HG03060 (cell line): Measurements from ENCODE around the gene ARHGEF19.

Experiments used
- ATAC-seq: cut with Tn5 transposase; IDR thresholded peaks from one replicate; pipeline ENCODE4 v1.9.1; 2021; ENCODE audit warnings: low read depth, moderate number of reproducible peaks; ENCODE audit not compliant: unreplicated experiment

ARHGEF19 gene

DNA sequence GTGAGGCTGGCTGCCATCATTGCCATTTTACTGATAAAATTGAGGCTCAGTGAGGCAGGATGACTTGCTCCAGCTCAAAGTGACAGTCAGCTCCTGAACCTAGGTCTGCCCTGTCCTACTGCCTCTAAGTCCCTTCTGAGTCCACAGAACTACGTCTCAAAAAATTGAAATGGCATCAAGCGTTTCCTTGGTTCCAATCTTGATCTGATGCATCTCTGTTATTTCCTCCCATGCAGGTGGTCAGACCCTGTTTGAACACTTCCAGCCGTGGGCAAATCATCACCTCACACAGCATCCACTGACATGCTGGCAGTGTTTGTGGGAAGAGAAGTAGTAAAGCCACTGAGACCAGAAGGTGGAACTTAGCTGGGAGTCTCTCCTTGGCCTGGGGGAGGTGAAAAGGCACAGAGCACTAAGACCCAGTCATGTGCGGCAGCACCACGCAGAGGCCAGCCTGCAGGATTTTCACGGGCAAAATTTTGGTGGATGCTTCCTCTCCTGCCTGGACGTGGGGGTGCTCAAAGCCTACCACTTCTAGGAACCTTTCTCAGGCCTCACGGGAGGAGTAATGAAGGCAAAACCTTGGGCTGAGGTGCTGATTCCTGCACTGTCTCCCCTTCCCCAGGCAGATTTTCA is 32.3 kb upstream of the ARHGEF19 start:
- ATAC-seq = no peak

DNA sequence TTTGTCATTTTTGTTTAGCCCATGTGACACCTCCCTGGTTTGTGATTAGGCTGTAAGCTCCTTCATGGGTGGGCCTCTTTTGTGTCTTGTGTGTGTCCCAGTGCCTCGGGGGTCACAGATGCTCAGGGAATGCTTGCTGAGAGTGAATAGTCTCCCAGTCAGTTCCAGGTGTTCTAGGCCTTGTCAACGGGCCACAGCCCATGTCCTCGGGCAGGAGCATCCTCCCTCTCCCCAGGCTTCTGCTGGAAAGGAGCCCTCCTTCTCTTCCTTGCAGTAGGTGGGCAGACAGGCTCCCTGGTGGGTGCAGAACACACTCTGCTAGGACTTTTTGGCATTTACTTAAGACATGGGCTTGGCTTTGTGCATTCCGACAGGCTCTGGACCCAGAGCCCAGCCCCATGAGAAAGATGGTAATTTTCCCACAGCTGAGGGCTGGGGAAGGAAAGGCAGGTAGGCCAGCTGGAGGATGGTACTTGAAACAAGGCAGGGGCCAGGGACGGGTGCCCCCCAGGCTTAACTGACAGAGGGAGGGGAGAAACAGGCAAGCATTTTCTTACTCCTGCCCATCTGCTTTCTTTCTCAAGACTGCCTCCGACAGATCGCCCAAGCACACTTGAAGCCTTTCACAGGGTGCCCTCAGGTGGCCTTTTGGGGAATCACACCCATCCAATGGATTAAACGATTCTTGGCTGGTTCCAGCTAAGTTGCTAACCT is 31.6 kb upstream of the ARHGEF19 start:
- ATAC-seq = no peak

DNA sequence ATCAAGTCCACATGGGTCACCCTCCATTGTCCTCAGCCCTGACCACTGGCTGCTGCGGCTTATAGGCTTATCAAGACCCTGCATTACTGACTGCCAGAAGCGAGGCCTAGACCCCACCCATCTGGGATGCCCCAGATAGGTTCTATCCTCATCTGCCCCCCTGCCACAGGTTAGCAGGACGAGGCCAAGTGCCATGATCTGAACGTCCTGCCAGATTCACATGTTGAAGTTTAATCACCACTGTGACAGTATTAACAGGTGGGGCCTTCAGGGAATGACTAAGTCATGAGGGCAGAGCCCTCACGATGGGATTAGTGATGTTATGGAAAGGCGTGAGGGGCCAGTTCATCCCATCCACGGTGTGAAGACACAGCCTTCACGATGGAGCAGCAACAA is 30.8 kb upstream of the ARHGEF19 start:
- ATAC-seq = no peak

DNA sequence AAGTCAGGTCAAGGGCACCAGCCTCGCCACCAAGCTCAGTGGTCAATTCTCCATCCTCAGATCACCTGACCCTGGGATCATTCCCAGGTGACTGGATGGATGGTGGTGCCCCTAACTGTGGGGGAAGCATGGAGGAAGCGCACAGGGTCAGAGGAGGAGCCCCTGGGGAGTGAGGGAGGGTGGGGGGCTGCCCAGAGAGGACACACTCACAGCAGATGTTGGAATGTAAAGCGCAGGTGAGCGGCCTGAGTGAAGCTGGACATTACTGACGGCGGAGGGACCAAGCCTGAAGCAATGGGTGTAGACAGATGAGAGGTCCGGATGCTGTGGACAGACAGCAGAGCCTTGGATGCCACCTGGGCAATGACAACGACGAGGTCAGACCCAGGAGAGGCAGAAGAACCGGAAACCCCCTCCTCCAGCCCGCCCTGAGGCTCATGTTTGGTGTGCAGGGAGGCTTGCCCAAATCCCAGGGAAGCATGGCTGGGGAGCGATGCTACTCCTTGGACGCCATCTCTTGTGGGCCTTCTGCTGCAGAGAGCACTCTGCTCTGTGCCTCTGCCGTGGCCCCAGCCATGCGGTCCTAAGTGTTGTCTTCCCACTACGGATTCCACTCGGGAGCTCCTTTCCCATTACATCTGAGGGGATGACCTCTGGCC is 30.2 kb upstream of the ARHGEF19 start:
- no peak for ATAC-seq

DNA sequence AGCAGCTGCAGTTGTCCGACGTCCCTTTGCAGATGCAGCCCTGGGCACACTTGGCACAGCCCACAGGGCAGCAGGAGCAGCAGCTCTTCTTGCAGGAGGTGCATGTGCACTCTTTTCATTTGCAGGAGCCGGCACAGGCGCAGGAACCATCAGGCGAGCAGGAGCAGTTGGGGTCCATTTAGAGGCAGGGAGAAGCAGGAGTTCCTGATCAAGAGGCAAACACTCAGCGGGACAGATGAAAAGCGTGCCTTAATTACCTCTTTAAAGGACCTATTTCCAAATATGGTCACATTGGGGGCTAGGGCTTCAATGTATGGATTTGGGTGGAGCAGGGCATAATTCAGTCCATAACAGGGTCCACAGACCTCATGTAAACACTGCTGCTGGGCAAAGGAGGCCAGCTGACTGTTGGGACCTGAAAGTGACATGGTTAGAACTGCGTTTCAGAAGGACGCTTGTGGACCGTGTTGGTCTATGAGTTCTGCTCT is 28.8 kb upstream of the ARHGEF19 start:
- no peak for ATAC-seq

DNA sequence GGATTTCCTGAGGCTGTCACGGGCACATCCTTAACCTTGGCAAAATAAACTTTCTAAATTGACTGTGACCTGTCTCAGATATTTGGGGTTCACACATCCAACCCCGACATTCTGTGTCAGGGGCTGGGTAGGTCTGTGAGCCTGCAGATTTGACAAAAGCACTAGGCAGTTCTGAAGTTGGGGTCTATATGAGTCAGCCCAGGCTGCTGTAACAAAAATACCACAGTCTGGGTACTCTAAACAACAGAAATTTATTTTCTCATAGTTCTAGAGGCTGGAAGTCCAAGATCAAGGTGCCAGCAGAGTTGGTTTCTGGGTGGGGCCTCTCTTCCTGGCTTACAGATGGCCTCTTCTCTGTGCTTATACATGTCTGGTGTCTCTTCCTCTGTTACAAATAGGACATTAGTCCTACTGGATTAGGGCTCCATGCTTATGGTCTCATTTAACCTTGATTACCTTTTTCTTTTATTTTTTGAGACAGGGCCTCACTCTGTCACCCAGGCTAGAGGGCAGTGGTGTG is 27.6 kb upstream of the ARHGEF19 start:
- ATAC-seq = no peak

DNA sequence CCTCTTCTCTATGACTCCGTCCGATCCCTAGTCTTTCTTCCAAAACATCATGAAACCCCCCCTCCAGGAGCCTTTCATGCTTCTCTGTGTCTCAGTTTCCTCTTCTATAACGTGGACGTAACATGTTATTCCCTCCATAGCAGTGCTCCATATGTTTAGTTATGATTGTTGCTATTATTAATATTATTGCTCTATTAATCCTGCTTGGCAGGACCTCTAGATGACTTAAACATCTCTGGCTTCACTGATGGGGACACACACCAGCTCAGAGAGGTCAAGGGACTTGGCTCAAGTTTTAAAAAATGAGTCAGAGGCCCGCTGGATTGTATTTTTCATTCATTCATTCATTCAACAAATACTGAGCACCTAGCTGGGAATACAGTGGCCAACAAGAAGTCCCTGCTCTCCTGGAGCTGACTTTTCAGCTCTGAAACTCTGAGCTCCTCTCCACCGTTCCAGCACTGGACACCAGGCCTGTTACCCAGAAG is 24.9 kb upstream of the ARHGEF19 start:
- ATAC-seq = no peak

DNA sequence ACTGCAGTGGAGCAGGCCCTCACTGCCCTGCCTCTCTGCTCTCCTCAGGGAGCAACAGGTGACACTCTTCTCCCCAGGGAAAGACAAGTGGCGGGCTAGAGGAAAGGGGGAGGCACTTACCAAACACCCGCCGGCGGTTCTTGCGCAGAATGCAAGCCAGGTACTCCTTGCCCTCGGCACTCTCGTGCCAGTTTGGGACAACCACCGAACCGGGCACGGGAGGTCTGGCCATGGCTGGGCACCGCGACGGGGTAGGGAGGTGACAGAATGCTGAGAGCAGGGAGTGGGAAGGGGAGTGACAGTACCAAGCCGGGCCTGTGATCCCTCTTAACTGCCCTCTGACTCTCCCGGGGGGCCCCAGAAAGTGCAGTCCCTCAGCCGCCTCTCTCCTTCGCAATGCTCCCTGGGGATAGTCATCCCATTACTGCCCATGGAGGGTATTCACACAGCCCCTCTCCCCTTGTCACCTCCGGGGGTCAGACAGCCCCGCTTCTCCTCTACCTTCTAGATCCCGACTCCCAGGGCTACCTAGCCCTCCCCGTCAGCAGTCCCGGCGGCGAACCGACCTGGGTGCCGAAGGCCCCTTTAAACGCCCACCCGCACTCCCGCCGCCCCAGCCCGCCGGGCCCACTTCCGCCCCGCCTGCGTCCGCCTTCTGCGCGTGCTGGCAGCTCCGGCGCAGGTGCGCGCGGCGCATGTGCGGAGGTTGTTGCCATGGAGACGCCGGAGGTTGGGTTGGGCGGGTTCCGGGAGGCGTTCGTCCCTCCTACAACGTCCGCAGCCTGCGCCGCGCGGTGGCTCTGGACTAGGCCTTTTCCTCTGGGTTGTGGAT is 24.3 kb upstream of the ARHGEF19 start, which contains the start of gene CPLANE2:
CPLANE2 (minus strand) TSS at position 673 of the 832 bp plus-strand sequence; CDS start at position 232, 441 bp downstream.
- ATAC-seq = peak; percentile 57

DNA sequence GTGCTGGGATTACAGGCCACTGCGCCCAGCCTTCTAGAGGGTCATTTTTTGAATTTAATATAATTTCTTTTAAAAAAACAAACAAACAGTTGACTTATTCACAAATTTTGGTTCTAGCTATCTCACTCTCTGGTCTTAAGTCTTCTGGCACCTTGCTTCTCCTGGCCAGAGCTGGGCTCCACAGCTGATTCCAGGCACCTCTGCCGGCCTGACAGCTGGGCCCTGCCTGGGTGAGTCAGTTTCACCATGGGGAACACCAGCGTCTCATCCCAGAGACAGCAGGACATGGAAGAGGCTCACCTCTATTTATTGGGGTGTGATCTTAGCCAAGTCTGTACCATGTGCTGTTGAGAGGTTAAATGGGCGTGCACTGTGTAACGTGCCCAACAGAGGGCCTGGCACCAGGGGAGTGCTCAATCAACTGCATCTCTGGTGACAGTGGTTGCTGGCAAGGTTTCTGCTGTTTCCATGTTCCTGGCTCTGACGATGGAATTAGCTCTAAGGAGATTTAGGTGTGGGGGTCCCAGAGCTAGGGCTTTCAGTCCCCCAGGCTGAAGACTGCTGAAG is 23.6 kb upstream of the ARHGEF19 start:
- ATAC-seq = peak; percentile 29

DNA sequence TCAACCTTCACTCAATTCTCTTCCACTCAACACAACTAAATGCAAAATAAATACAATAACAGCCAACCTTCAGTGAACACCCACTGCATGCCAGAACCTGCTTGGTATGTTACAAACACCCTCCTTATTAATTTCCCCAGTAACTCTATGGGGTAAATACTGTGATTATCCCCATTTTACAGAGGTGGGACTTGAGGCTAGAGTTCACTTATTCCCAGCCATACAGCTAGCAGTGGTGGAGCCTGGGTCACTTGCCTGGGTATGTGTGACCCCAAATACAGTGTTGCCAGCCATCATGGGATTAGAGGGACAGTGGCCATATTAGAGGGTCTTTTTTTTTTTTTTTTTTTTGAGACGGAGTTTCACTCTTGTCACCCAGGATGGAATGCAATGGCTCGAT is 22.9 kb upstream of the ARHGEF19 start:
- no peak for ATAC-seq

DNA sequence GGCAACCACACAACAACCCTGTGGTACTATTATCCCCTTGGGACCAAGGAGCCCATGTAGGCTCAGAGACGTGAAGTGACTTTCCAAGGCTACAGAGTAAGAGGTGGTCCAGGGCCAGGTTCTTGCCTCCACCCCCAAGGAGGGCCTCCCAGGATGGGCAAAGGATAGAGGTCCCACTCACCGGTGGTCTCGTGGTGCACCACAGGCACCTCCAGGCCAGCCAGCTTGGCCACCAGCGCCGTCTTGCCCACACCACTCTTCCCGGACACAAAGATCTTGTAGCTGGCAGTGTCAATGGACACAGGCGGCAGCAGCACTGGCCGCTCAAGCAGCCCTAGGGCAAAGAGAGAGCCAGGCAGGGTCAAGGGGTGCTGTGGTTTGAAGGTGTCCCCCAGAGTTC is 21.0 kb upstream of the ARHGEF19 start:
- ATAC-seq = no peak

DNA sequence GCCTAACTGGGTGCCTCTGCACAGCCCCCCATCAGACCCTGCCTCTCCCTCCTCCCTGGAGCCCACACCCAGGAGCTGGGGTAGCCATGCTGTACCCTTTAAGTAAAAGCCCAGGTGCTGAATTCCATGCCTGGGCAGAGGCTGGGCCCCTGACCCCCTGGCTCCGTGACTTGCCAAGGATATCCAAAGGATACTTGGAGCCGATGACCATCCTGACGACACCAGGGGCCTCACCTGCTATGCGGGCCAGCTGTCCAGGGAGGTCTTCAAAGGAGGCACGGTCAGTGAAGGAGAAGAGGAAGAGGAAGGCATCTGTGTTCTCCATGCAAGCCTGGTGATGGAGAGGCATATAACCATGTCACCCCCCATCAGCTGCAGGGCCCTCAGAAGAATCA is 19.9 kb upstream of the ARHGEF19 start:
- ATAC-seq = no peak

DNA sequence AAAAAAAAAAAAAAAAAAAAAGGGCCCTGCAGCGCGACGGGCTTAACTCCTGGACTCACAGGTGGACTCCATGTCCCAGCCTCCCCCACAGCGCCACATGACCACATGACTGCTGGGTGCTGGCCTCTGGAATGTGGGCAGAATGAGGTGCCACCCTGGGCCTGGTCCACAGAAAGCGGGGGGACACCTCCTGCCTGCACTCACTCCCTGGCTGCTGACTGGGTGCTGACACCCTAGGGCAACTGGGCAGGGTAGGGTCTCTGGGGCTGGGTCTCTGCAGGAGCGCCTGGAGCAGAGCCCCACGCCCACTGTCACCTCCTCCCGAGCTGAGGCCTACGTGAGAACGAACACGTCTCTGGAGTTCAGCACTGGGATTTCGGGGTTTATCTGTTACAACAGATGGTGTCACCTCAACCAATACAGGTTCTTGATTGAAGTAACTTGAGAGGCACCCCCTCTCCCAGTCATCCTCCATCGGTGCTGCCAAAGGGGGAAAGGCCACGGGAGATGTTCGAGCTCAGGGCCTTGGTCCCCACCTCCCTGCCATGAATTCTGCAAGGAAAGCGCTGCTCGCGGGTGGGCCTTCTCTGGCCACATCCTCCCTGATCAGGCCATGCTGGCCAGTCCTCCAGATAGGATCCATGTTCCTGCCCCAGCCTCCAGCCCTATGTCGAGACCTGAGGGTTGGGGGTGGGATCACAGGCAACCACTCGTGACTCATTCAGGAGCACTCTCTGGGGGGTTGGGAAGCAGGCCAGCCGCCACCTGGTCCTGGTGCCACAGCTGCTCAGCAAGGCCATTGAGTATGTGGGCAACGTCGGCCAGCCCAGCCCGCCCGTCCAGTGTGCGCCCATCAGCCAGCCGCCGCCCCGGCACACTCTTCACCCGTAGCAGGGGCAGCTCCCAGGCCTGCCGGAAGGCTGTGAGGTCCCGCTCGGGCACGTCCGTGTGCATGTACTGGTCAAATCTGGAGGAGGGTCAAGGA is 19.2 kb upstream of the ARHGEF19 start:
- ATAC-seq = no peak

DNA sequence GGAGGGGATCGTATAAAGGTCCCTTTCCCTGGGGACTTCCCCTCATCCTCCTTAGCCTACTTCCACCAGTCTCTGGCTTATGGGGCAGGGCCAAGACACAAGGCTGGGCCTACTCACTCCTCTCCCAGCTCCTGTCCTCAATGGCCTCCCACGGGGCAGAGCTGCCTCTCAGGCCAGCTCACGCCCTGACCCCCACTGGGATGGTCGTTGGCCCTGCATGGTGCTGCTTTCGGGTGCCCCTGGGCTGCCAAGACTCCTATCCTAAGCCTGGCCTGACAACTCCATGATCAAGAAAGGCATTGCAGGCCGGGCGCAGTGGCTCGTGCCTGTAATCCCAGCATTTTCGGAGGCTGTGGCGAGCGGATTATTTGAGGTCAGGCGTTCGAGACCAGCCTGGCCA is 18.3 kb upstream of the ARHGEF19 start:
- ATAC-seq = no peak

DNA sequence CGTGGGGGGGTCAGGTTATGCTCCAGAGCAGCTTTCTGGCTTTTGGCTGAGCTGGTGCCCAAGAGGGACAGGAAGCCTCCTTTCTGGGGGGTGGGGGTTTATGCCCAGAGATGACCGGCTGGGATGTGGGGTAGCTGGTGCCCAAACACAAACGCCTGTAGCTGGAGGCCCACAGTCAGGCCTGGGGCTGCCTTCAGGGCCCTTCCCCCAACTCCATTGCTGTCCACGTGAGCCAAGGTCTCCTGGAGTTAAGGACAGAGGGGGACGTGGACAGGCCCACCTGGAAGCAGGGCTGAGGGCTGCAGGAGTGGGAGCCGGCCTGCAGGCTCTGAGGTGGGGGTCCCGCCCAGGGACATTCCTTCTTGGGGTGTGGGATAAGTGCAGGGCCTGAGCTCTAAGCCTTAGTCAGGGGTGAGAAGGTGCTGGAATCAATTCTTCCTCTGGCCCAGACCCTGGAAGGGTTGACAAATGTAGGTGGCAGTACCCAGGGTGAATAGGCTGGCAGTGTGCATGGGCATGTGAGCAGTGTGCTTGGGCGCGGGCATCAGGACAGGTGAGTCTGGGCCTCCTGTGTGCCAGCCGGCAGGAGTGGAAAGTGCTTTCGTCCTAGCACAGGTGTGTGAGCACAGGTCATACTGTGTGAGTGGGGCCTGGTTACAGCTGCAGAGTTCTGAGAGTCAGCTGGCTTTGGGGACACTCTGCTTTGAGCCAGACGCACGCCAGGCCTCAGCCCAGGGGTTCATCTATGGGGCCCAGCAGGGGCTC is 17.7 kb upstream of the ARHGEF19 start:
- no peak for ATAC-seq

DNA sequence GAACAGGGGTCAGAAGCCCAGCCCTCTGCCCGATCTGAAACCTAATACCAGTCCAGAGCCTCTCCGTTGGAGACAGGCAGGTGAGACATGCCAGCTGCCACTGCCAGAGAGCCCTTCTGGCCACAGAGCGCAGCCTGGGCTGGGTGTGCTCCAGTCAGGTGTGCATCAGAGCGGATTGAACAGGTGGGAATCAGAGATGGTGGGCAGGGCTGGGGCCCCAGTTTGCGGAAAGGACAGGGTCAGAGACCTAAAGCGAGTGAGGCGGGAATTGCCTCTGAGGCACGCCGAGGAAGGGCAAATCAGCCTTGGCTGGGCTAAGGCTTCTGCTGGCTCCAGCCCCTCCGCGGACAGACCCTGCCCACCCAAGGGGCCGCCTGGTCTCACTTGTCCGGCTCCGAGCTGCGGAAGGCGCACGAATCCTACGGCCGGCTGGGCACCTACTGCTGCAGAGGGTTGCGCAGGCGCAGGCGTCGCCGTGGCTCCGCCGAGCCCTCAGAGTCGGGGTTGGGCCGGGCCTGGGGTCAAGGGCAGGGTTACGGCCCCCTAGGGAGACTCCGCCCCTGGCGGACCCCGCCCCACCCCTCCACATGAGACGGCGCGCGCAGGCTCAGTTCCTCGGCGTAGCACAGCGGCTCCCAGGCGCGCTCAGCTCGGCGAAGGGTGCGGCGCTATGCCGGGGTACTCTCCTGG is 14.2 kb upstream of the ARHGEF19 start:
- no peak for ATAC-seq

DNA sequence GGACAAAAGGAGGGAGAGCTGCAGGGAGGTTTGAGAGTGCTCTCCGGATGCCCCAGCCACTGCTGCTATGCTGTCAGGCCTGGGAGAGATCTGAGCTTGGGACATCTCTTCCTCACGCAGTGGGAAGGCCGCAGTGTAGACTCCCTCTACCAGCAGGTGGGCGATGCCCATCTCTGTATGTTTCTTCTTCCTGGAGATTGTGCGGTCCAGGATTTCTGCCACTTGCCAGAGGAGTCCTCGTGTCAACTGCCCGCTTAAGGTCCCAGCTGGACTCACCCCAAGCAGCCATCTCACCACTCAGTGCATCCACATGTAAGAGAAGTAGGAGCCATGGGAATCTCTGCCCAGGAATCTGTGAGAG is 13.7 kb upstream of the ARHGEF19 start:
- no peak for ATAC-seq

DNA sequence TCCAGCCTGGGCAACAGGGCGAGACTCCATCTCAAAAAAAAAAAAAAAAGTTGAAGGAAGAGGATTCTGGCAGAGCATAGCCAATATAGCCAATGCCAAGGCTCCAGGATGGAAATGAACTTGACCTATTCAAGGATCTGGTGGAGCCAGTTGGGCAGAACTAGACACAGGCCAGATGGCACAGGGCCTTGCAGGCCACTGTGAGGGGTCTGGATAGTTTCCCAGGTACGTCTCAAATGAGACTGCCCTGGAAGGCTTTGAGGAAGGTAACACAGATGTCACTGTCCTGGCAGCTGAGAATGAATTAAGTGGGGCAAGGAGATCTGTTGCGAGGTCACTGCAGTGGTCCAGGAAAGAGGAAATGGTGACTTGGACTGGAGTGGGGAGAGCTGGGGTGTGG is 12.0 kb upstream of the ARHGEF19 start:
- no peak for ATAC-seq
